Endothelial cell of umbilical vein (primary cell): Measurements from ENCODE around the gene CDH22. TPM values are rescaled to one million over a fixed set of nuclear protein-coding genes. Genes with fewer than 3 reads are reported as not detected.

ENCODE experiments used
- BruUV-seq: library from RNA; stranded (reverse); fragments of 400-500 nt; replicated peaks from 2 replicates; lab custom pipeline; 2021; lab: Mats Ljungman, UMichigan
- CTCF ChIA-PET: fragments of 300-600, 350-600 bp; sonication (Branson Sonifier 250); formaldehyde crosslinking; loops from one replicate; lab custom pipeline; 2021; ENCODE audit warnings: antibody characterized with exemption, inconsistent platforms; lab: Charles Lee
- POLR2A ChIA-PET: fragments of 300-600, 350-600 bp; sonication (Branson Sonifier 250); formaldehyde crosslinking; loops from one replicate; lab custom pipeline; 2021; ENCODE audit warnings: antibody characterized with exemption, inconsistent platforms; lab: Charles Lee
- DNase-seq: peaks from one replicate; pipeline ENCODE4 v3.0.0-alpha.2; 2011; ENCODE audit warnings: low read depth, low spot score
- FAIRE-seq: peaks from 2 replicates; lab custom pipeline; 2011; peaks lifted over from hg19 to GRCh38; lab: Jason Lieb, UNC
- H2AFZ ChIP-seq: 2 replicates; pipeline ENCODE4 v1.6.0; 2012; ENCODE audit warnings: low read depth, low read length, control low read depth, inconsistent platforms
- H3K27ac ChIP-seq: 2 replicates; pipeline ENCODE4 v1.5.1; 2011; ENCODE audit warnings: low read depth, mild to moderate bottlenecking, control low read depth, low read length, moderate library complexity; ENCODE audit not compliant: insufficient read depth
- H3K27me3 ChIP-seq, 2 experiments: 2 replicates each; pipeline versions ENCODE4 v1.6.0 to v1.6.1; 2011; ENCODE audit warnings: low read length in 2 of 2, mixed read lengths in 1 of 2; ENCODE audit not compliant: control insufficient read depth in 2 of 2, insufficient read depth in 2 of 2
- H3K36me3 ChIP-seq, 2 experiments: 2 replicates in 1 of 2; 3 replicates in 1 of 2; pipeline ENCODE4 v1.5.1; 2011; ENCODE audit warnings: low read length in 2 of 2, mild to moderate bottlenecking in 1 of 2, moderate library complexity in 1 of 2; ENCODE audit not compliant: control insufficient read depth in 2 of 2, insufficient read depth in 2 of 2; ENCODE audit errors: extremely low read depth in 1 of 2
- H3K4me1 ChIP-seq: 3 replicates; pipeline ENCODE4 v1.5.1; 2011; ENCODE audit warnings: mild to moderate bottlenecking, low read length; ENCODE audit not compliant: control insufficient read depth, insufficient read depth; ENCODE audit errors: extremely low read depth
- H3K4me2 ChIP-seq: 2 replicates; pipeline ENCODE4 v1.6.1; 2011; ENCODE audit warnings: low read length, control low read depth, mixed read lengths; ENCODE audit not compliant: insufficient read depth
- H3K4me3 ChIP-seq, 3 experiments: fragments of 200-600 bp in 1 of 3; sonication (generic), shearing (Covaris generic) in 1 of 3; replicated peaks in 1 of 3; 2 replicates each; pipeline ENCODE4 v1.5.1; 2011 to 2016; ENCODE audit warnings: control low read depth in 3 of 3, low read length in 3 of 3, mild to moderate bottlenecking in 2 of 3, inconsistent platforms in 1 of 3, low read depth in 1 of 3, moderate library complexity in 1 of 3; ENCODE audit not compliant: insufficient read depth in 1 of 3
- H3K79me2 ChIP-seq: 2 replicates; pipeline ENCODE4 v1.6.0; 2012; ENCODE audit warnings: low read length, inconsistent platforms; ENCODE audit not compliant: control insufficient read depth, insufficient read depth
- H3K9ac ChIP-seq: replicated peaks from 2 replicates; pipeline ENCODE3; 2011; ENCODE audit warnings: low read length, control low read depth; ENCODE audit not compliant: insufficient read depth; ENCODE audit errors: extremely low read depth
- H3K9me1 ChIP-seq: replicated peaks from 3 replicates; pipeline ENCODE4 v1.6.0; 2011; ENCODE audit warnings: mild to moderate bottlenecking, low read length; ENCODE audit not compliant: control insufficient read depth, insufficient read depth; ENCODE audit errors: extremely low read depth
- H3K9me3 ChIP-seq: replicated peaks from 2 replicates; pipeline ENCODE4 v1.5.1; 2012; ENCODE audit warnings: low read length, inconsistent platforms; ENCODE audit not compliant: control insufficient read depth, insufficient read depth
- H4K20me1 ChIP-seq: replicated peaks from 2 replicates; pipeline ENCODE3; 2011; ENCODE audit warnings: mild to moderate bottlenecking, low read length; ENCODE audit not compliant: control insufficient read depth, insufficient read depth; ENCODE audit errors: extremely low read depth
- EZH2 ChIP-seq: IDR thresholded peaks from 2 replicates; pipeline ENCODE4 v1.6.1; 2012; ENCODE audit warnings: borderline replicate concordance, low read depth, mild to moderate bottlenecking, moderate library complexity, low read length, inconsistent platforms; ENCODE audit not compliant: severe bottlenecking
- GATA2 ChIP-seq: IDR thresholded peaks from 2 replicates; pipeline ENCODE4 v1.7.0; 2011; ENCODE audit warnings: low read depth, mild to moderate bottlenecking, moderate library complexity, mixed read lengths, low read length; ENCODE audit not compliant: insufficient read length, insufficient read depth
- JUN ChIP-seq: IDR thresholded peaks from 2 replicates; pipeline ENCODE4 v1.6.1; 2011; ENCODE audit warnings: borderline replicate concordance, low read depth; ENCODE audit not compliant: insufficient read length, insufficient read depth
- MYC ChIP-seq: IDR thresholded peaks from one replicate; pipeline ENCODE4 v1.6.1; 2011; ENCODE audit warnings: mild to moderate bottlenecking, low read depth, low read length
- POLR2A ChIP-seq: IDR thresholded peaks from 2 replicates; pipeline ENCODE4 v1.6.1; 2012; ENCODE audit warnings: low read depth, mild to moderate bottlenecking, control low read depth, low read length
- POLR2AphosphoS5 ChIP-seq: IDR thresholded peaks from 2 replicates; pipeline ENCODE4 v1.6.1; 2012; ENCODE audit warnings: low read depth, mild to moderate bottlenecking, control low read depth, low read length, moderate library complexity; ENCODE audit not compliant: insufficient read depth
- dilution Hi-C: fragments of 300-500 bp; cut with MboI; formaldehyde crosslinking; loops from one replicate; pipeline ENCODE4 v1.15.0; 2019; ENCODE audit warnings: low sequenced_read_pairs; ENCODE audit not compliant: extremely low pct_ligation_motif_present
- intact Hi-C: fragments of 100-400 bp; cut with micrococcal nuclease; formaldehyde crosslinking; loops from one replicate; pipeline ENCODE4 v1.10.0; 2022
- polyA plus RNA-seq, 4 experiments: library from polyadenylated mRNA; depleted of rRNA in 3 of 4; stranded (reverse) in 3 of 4; unstranded in 1 of 4; fragments of >200 nt; gene quantifications; 2 replicates each; pipeline versions ENCODE4 v1.2.1 to v1.2.3, GENCODE V29; 2011 to 2012; ENCODE audit warnings: missing spikeins in 1 of 4
- total RNA-seq: library from RNA; stranded (reverse); gene quantifications from 2 replicates; pipeline ENCODE4 v1.2.3, GENCODE V29; 2021
- TF ChIP-seq, protein P1 (sequence below): IDR thresholded peaks from 2 replicates; pipeline ENCODE4 v1.6.1; 2011; ENCODE audit not compliant: insufficient read depth, insufficient read length
- TF ChIP-seq, protein P2 (sequence below), 2 donors: IDR thresholded peaks; 1 replicate in 1 of 2; 2 replicates in 1 of 2; pipeline ENCODE4 v1.5.1; 2011; ENCODE audit warnings: low read length in 2 of 2, mild to moderate bottlenecking in 2 of 2, moderate library complexity in 2 of 2, control low read depth in 1 of 2, inconsistent platforms in 1 of 2, low read depth in 1 of 2; ENCODE audit not compliant: insufficient read depth in 1 of 2; ENCODE audit errors: extremely low read depth in 1 of 2

CDH22 gene
- total and polyA plus RNA-seq, 2 donors (not counting 3 experiments of a cell fraction or from before 2014, with no cell fraction given) = not detected

DNA sequence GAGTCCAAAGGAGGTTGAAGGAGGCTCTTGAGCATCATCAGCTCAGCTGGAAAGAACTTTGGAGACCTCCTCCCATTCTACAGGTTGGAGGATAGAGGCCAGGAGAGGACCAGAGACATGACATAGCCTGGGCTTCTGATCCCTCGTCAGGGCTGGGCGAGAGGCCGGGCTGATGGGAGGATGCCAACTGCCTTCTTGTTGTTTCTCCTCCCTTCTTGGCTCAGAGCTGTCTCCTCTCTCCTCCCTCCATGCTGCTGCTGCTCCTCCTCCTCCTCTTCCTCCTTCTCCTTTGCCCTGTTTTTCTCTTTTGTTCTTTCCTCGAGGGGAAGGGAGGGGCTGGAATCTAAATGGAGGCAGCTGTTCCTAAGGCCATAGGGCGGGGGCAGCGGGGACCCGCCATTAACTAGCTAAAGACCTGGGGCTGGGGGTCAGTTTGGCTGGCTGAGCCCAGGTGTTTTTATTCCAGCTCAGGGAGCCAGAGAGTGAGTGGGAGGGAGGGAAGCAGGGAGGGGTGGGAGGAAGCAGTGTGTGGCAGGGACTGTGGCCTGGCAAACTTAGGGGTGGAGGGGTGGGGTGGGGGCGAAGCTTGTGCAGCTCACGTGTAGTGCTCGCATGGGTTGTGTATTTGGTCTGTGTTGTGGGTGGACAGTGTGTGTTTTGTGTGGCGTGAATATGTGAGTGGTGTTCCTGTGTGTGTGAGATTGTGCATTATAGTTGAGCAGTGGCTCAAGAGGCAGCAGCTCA is 105.4 kb downstream of the CDH22 start:
- no TSS peak for BruUV-seq
- DNase-seq (no peak), FAIRE-seq (no peak)
- Histone ChIP-seq H3K27ac (no peak overlapping the region), H3K4me3 (no peak overlapping the region), H3K79me2 (no peaks in the 10 kb centered on the region), H2AFZ (no peak overlapping the region), H4K20me1 (no peaks in the 10 kb centered on the region), H3K9me3 (no peaks in the 10 kb centered on the region), H3K9ac (no peak overlapping the region), H3K27me3 (peaks cover 16 to 23% of the 10 kb centered on the region in 2 experiments), H3K9me1 (no peaks in the 10 kb centered on the region), H3K4me1 (peaks cover 15% of the 10 kb centered on the region), H3K4me2 (no peak overlapping the region), H3K36me3 (no peaks in the 10 kb centered on the region)
- intact Hi-C loops = no loop called here
- ChIA-PET POLR2A (no interaction called here), CTCF (interaction anchor here (1.5 kb wide), 1 partner anchor 10 kb away, joined by 5 read pairs; no protein-coding TSS in a partner anchor)
- dilution Hi-C loops = no loop called here
- no peak for TF ChIP-seq JUN
- TF ChIP-seq EZH2 = no peak
- no peak for TF ChIP-seq GATA2
- TF ChIP-seq, protein P1, sequence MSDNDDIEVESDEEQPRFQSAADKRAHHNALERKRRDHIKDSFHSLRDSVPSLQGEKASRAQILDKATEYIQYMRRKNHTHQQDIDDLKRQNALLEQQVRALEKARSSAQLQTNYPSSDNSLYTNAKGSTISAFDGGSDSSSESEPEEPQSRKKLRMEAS = no peak
- TF ChIP-seq MYC = no peak
- TF ChIP-seq POLR2A = no peak
- TF ChIP-seq POLR2AphosphoS5 = no peak
- TF ChIP-seq, protein P2, sequence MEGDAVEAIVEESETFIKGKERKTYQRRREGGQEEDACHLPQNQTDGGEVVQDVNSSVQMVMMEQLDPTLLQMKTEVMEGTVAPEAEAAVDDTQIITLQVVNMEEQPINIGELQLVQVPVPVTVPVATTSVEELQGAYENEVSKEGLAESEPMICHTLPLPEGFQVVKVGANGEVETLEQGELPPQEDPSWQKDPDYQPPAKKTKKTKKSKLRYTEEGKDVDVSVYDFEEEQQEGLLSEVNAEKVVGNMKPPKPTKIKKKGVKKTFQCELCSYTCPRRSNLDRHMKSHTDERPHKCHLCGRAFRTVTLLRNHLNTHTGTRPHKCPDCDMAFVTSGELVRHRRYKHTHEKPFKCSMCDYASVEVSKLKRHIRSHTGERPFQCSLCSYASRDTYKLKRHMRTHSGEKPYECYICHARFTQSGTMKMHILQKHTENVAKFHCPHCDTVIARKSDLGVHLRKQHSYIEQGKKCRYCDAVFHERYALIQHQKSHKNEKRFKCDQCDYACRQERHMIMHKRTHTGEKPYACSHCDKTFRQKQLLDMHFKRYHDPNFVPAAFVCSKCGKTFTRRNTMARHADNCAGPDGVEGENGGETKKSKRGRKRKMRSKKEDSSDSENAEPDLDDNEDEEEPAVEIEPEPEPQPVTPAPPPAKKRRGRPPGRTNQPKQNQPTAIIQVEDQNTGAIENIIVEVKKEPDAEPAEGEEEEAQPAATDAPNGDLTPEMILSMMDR (IDR thresholded peaks at IDR 0.05; ENCODE audit: extremely low read depth in 1 of 2, insufficient read depth in 1 of 2, low read depth in 1 of 2, low read length in 2 of 2) = no peak
